HepG2 (cell line): ENCODE measurements around the gene SHTN1. TPM values are rescaled to one million over a fixed set of nuclear protein-coding genes. Genes with fewer than 3 reads are reported as not detected.

ENCODE experiments used
- ATAC-seq: fragments of 200-7000 bp; cut with Tn5 transposase; 3 replicates; pipeline ENCODE4 v1.9.1; 2020; ENCODE audit warnings: mild to moderate bottlenecking, moderate library complexity
- BruUV-seq: library from RNA; stranded (reverse); fragments of 400-500 nt; replicated peaks from 2 replicates; lab custom pipeline; 2021; lab: Mats Ljungman, UMichigan
- CTCF ChIA-PET: fragments of 300-600 bp; formaldehyde crosslinking; extraction: SDS; loops from one replicate; lab custom pipeline; 2021; ENCODE audit warnings: low total read pairs, inconsistent platforms, low intra/inter-chr PET ratio; lab: Yijun Ruan, JAX
- POLR2A ChIA-PET: fragments of 350-600 bp; sonication (Branson Sonifier 250); formaldehyde crosslinking; loops from one replicate; lab custom pipeline; 2020; ENCODE audit warnings: antibody characterized with exemption, inconsistent platforms; lab: Yijun Ruan, JAX
- DNase-seq: peaks from one replicate; pipeline ENCODE4 v3.0.0-alpha.2; 2015; ENCODE audit warnings: low spot score
- FAIRE-seq: peaks from 3 replicates; lab custom pipeline; 2011; peaks lifted over from hg19 to GRCh38; lab: Jason Lieb, UNC
- H2AFZ ChIP-seq: one replicate; pipeline ENCODE4 v1.6.1; 2011; ENCODE audit warnings: low read length, inconsistent platforms
- H3K27ac ChIP-seq: fragments of 300-600 bp; 3 replicates; pipeline ENCODE4 v1.8.0; 2011; ENCODE audit warnings: mixed run types, mild to moderate bottlenecking, mixed read lengths, low read length, inconsistent platforms; ENCODE audit not compliant: insufficient read depth; ENCODE audit errors: extremely low read length
- H3K27me3 ChIP-seq, 2 experiments: fragments of 200-600 bp in 1 of 2; 2 replicates in 1 of 2; 3 replicates in 1 of 2; pipeline versions ENCODE4 v1.6.0 to v1.8.0; 2011; ENCODE audit warnings: low read length in 2 of 2, mild to moderate bottlenecking in 2 of 2, moderate library complexity in 2 of 2, inconsistent platforms in 1 of 2; ENCODE audit not compliant: insufficient read depth in 2 of 2, control insufficient read depth in 1 of 2
- H3K36me3 ChIP-seq, 2 experiments: fragments of 200-600 bp in 1 of 2; replicated peaks in 1 of 2; 2 replicates in 1 of 2; 3 replicates in 1 of 2; pipeline versions ENCODE4 v1.5.1 to v1.8.0; 2011; ENCODE audit warnings: low read length in 2 of 2, inconsistent platforms in 1 of 2; ENCODE audit not compliant: insufficient read depth in 2 of 2, control insufficient read depth in 1 of 2
- H3K4me1 ChIP-seq: 2 replicates; pipeline ENCODE4 v1.5.1; 2012; ENCODE audit warnings: low read length, inconsistent platforms; ENCODE audit not compliant: insufficient read depth
- H3K4me2 ChIP-seq: 2 replicates; pipeline ENCODE4 v1.6.0; 2011; ENCODE audit warnings: low read depth, low read length, inconsistent platforms
- H3K4me3 ChIP-seq, 3 experiments: fragments of 200-600 bp in 1 of 3; sonication (generic), shearing (Covaris generic) in 1 of 3; replicated peaks in 1 of 3; 2 replicates each; pipeline ENCODE4 v1.5.1; 2011 to 2016; ENCODE audit warnings: low read length in 3 of 3, inconsistent platforms in 2 of 3, low read depth in 2 of 3, mild to moderate bottlenecking in 2 of 3, control low read depth in 1 of 3, mixed read lengths in 1 of 3; ENCODE audit not compliant: insufficient read depth in 1 of 3
- H3K79me2 ChIP-seq: one replicate; pipeline ENCODE4 v1.6.1; 2011; ENCODE audit warnings: low read length, inconsistent platforms; ENCODE audit not compliant: insufficient read depth
- H3K9ac ChIP-seq: 2 replicates; pipeline ENCODE4 v1.6.0; 2011; ENCODE audit warnings: mild to moderate bottlenecking, low read depth, low read length, inconsistent platforms; ENCODE audit not compliant: insufficient read depth
- H3K9me3 ChIP-seq: 2 replicates; pipeline ENCODE4 v1.5.1; 2012; ENCODE audit warnings: mild to moderate bottlenecking, low read length
- H4K20me1 ChIP-seq: 2 replicates; pipeline ENCODE4 v1.6.0; 2011; ENCODE audit warnings: inconsistent platforms, mild to moderate bottlenecking, low read length, moderate library complexity; ENCODE audit not compliant: insufficient read depth
- AHR ChIP-seq: IDR thresholded peaks from 2 replicates; pipeline ENCODE4 v1.6.1; 2018; ENCODE audit warnings: missing genetic modification reagents, missing compliant biosample characterization
- ETV6 ChIP-seq: sonication (generic); formaldehyde crosslinking; conservative IDR thresholded peaks from 2 replicates; pipeline ENCODE4 v1.4.0; 2020; ENCODE audit warnings: missing genetic modification reagents
- JARID2 ChIP-seq: sonication (generic); formaldehyde crosslinking; IDR thresholded peaks from 2 replicates; pipeline ENCODE4 v1.8.1; 2023; ENCODE audit warnings: missing genetic modification reagents, inconsistent platforms; ENCODE audit not compliant: insufficient replicate concordance
- NCOR1 ChIP-seq: fragments of 200-600 bp; sonication (generic); IDR thresholded peaks from 2 replicates; pipeline ENCODE4 v1.7.0; 2017; ENCODE audit warnings: antibody characterized with exemption, low read length, borderline replicate concordance
- NONO ChIP-seq, 2 experiments: fragments of 450-650 bp in 1 of 2; sonication (generic) in 1 of 2; formaldehyde crosslinking in 1 of 2; IDR thresholded peaks in 1 of 2; conservative IDR thresholded peaks in 1 of 2; 2 replicates each; pipeline versions ENCODE4 v1.6.1 to v1.8.0; 2017 to 2022; ENCODE audit warnings: mild to moderate bottlenecking in 1 of 2, missing genetic modification reagents in 1 of 2, moderate library complexity in 1 of 2
- SMAD1 ChIP-seq: sonication (generic); formaldehyde crosslinking; IDR thresholded peaks from 2 replicates; pipeline ENCODE4 v1.4.0; 2020; ENCODE audit warnings: missing genetic modification reagents, low read depth, mild to moderate bottlenecking, borderline replicate concordance
- SMARCC2 ChIP-seq: fragments of 450-650 bp; IDR thresholded peaks from 2 replicates; pipeline ENCODE4 v1.6.1; 2017; ENCODE audit warnings: antibody characterized with exemption, mild to moderate bottlenecking
- SP1 ChIP-seq, 2 experiments: fragments of 450-650 bp in 1 of 2; sonication (generic) in 1 of 2; formaldehyde crosslinking in 1 of 2; IDR thresholded peaks; 2 replicates each; pipeline versions ENCODE4 v1.4.0 to v1.6.1; 2016 to 2020; ENCODE audit warnings: missing genetic modification reagents in 1 of 2
- TRIM22 ChIP-seq: fragments of 450-650 bp; IDR thresholded peaks from 2 replicates; pipeline ENCODE4 v1.6.1; 2017
- ZFP1 ChIP-seq: IDR thresholded peaks from 2 replicates; pipeline ENCODE4 v1.6.1; 2016
- WGBS: methylation state at CpG from one replicate; pipeline ENCODE4 v1.1.6; 2017; ENCODE audit warnings: low lambda C conversion rate; 5-methylcytosine and 5-hydroxymethylcytosine counted together
- in situ Hi-C: cut with HindIII; loops from 2 replicates; pipeline ENCODE4 v1.10.0; 2017; ENCODE audit warnings: low pct_unique_long_range_greater_than_20kb; ENCODE audit not compliant: extremely low pct_ligation_motif_present
- intact Hi-C: fragments of 100-400 bp; cut with micrococcal nuclease; formaldehyde crosslinking; loops from one replicate; pipeline ENCODE4 v1.10.0; 2022; ENCODE audit not compliant: unreplicated experiment
- polyA plus RNA-seq, 8 experiments: library from polyadenylated mRNA; depleted of rRNA in 3 of 8; stranded (reverse) in 7 of 8; unstranded in 1 of 8; fragments of >200 nt; fragmentation: Illumina TruSeq in 4 of 8; extraction: Trizol in 4 of 8; gene quantifications; 2 replicates each; pipeline versions ENCODE4 v1.2.1 to v1.2.3, GENCODE V29; 2011 to 2016; ENCODE audit warnings: low read depth in 4 of 8, missing spikeins in 1 of 8, mixed read lengths in 1 of 8; ENCODE audit not compliant: insufficient read depth in 1 of 8
- total RNA-seq, 5 experiments: library from RNA; depleted of rRNA; stranded (reverse); fragments of >200 nt; fragmentation: Illumina TruSeq; extraction: Trizol; gene quantifications; 2 replicates each; pipeline ENCODE4 v1.2.3, GENCODE V29; 2016; ENCODE audit warnings: low read depth in 1 of 5
- TF ChIP-seq, protein P1 (sequence below): sonication (generic); formaldehyde crosslinking; IDR thresholded peaks from 2 replicates; pipeline ENCODE4; 2020; ENCODE audit warnings: missing genetic modification reagents, mild to moderate bottlenecking, borderline replicate concordance
- TF ChIP-seq, protein P2 (sequence below): IDR thresholded peaks from 2 replicates; pipeline ENCODE4 v1.6.1; 2016; ENCODE audit warnings: missing compliant biosample characterization, missing genetic modification reagents, borderline replicate concordance
- TF ChIP-seq, protein P3 (sequence below): sonication (generic); formaldehyde crosslinking; IDR thresholded peaks from 2 replicates; pipeline ENCODE4 v1.5.1; 2020; ENCODE audit warnings: mild to moderate bottlenecking, missing genetic modification reagents, moderate library complexity
- TF ChIP-seq, protein P4 (sequence below), 2 experiments: fragments of 450-650 bp in 1 of 2; sonication (generic) in 1 of 2; formaldehyde crosslinking; IDR thresholded peaks; 2 replicates each; pipeline versions ENCODE4 v1.5.0 to v1.8.0; 2020 to 2022; ENCODE audit warnings: mild to moderate bottlenecking in 1 of 2, missing genetic modification reagents in 1 of 2

The SHTN1 gene
- total and polyA plus RNA-seq, 2 of the 13 experiments (the other 11 are each of a cell fraction or from before 2014, with no cell fraction given): 11.3 to 15.6 TPM

DNA sequence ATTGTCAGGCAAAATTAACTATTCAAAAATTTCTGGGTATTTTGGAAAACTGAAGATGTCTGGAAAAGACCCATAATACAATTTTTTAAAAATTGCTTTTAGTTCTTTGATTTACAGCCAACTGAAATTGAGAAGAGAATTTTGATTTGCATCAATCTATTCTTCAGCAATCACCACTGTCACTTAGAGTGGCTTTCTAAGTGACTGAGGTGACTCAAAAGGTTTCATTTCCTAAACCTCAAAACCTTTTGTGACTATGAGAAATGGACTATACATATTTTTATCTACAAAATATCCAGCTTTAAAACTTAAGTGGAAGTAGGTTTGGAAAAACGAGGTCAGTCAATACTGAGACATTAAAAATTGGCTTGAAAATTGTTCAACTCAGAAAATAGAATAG is 95.7 kb downstream of the SHTN1 start:
- H3K9me3 ChIP-seq: no peaks in the 10 kb centered on the region
- H4K20me1 ChIP-seq: no peaks in the 10 kb centered on the region
- H3K27ac ChIP-seq: no peak overlapping the region
- H3K4me1 ChIP-seq: no peaks in the 10 kb centered on the region
- FAIRE-seq (no peak), DNase-seq (no peak), ATAC-seq (no peak)
- H3K27me3 ChIP-seq: no peaks in the 10 kb centered on the region
- no TSS peak for BruUV-seq
- H3K4me2 ChIP-seq: no peak overlapping the region
- no peaks in the 10 kb centered on the region for H3K79me2 ChIP-seq
- WGBS: 90% methylated on average over 1 of the region's 1 CpG
- H3K36me3 ChIP-seq: peaks cover 11 to 49% of the 10 kb centered on the region in 2 experiments; a peak in 4 of 5 replicates
- ChIA-PET POLR2A (no interaction called here), CTCF (no interaction called here)
- H3K9ac ChIP-seq: no peak overlapping the region
- in situ Hi-C loops (no loop called here), intact Hi-C loops (no loop called here)
- no peak overlapping the region for H3K4me3 ChIP-seq
- H2AFZ ChIP-seq: no peak overlapping the region
- no peak for TF ChIP-seq JARID2 (CRISPR knock-in tag)
- TF ChIP-seq, protein P1, sequence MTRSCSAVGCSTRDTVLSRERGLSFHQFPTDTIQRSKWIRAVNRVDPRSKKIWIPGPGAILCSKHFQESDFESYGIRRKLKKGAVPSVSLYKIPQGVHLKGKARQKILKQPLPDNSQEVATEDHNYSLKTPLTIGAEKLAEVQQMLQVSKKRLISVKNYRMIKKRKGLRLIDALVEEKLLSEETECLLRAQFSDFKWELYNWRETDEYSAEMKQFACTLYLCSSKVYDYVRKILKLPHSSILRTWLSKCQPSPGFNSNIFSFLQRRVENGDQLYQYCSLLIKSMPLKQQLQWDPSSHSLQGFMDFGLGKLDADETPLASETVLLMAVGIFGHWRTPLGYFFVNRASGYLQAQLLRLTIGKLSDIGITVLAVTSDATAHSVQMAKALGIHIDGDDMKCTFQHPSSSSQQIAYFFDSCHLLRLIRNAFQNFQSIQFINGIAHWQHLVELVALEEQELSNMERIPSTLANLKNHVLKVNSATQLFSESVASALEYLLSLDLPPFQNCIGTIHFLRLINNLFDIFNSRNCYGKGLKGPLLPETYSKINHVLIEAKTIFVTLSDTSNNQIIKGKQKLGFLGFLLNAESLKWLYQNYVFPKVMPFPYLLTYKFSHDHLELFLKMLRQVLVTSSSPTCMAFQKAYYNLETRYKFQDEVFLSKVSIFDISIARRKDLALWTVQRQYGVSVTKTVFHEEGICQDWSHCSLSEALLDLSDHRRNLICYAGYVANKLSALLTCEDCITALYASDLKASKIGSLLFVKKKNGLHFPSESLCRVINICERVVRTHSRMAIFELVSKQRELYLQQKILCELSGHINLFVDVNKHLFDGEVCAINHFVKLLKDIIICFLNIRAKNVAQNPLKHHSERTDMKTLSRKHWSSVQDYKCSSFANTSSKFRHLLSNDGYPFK (CRISPR knock-in tag): no peak
- TF ChIP-seq ETV6 (CRISPR knock-in tag): no peak
- TF ChIP-seq, protein P2, sequence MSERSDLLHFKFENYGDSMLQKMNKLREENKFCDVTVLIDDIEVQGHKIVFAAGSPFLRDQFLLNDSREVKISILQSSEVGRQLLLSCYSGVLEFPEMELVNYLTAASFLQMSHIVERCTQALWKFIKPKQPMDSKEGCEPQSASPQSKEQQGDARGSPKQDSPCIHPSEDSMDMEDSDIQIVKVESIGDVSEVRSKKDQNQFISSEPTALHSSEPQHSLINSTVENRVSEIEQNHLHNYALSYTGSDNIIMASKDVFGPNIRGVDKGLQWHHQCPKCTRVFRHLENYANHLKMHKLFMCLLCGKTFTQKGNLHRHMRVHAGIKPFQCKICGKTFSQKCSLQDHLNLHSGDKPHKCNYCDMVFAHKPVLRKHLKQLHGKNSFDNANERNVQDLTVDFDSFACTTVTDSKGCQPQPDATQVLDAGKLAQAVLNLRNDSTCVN: no peak
- TF ChIP-seq, protein P3, sequence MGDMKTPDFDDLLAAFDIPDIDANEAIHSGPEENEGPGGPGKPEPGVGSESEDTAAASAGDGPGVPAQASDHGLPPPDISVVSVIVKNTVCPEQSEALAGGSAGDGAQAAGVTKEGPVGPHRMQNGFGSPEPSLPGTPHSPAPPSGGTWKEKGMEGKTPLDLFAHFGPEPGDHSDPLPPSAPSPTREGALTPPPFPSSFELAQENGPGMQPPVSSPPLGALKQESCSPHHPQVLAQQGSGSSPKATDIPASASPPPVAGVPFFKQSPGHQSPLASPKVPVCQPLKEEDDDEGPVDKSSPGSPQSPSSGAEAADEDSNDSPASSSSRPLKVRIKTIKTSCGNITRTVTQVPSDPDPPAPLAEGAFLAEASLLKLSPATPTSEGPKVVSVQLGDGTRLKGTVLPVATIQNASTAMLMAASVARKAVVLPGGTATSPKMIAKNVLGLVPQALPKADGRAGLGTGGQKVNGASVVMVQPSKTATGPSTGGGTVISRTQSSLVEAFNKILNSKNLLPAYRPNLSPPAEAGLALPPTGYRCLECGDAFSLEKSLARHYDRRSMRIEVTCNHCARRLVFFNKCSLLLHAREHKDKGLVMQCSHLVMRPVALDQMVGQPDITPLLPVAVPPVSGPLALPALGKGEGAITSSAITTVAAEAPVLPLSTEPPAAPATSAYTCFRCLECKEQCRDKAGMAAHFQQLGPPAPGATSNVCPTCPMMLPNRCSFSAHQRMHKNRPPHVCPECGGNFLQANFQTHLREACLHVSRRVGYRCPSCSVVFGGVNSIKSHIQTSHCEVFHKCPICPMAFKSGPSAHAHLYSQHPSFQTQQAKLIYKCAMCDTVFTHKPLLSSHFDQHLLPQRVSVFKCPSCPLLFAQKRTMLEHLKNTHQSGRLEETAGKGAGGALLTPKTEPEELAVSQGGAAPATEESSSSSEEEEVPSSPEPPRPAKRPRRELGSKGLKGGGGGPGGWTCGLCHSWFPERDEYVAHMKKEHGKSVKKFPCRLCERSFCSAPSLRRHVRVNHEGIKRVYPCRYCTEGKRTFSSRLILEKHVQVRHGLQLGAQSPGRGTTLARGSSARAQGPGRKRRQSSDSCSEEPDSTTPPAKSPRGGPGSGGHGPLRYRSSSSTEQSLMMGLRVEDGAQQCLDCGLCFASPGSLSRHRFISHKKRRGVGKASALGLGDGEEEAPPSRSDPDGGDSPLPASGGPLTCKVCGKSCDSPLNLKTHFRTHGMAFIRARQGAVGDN (CRISPR knock-in tag): no peak
- TF ChIP-seq, protein P4, sequence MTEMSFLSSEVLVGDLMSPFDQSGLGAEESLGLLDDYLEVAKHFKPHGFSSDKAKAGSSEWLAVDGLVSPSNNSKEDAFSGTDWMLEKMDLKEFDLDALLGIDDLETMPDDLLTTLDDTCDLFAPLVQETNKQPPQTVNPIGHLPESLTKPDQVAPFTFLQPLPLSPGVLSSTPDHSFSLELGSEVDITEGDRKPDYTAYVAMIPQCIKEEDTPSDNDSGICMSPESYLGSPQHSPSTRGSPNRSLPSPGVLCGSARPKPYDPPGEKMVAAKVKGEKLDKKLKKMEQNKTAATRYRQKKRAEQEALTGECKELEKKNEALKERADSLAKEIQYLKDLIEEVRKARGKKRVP (CRISPR knock-in tag; IDR thresholded peaks at IDR 0.05): no peak
- TF ChIP-seq SP1 (IDR thresholded peaks at IDR 0.05): no peak
- no peak for TF ChIP-seq SP1 (CRISPR knock-in tag; IDR thresholded peaks at IDR 0.05)
- TF ChIP-seq AHR (CRISPR knock-in tag): no peak
- TF ChIP-seq SMAD1: no peak
- no peak for TF ChIP-seq SMARCC2
- TF ChIP-seq NCOR1: no peak
- TF ChIP-seq ZFP1 (CRISPR knock-in tag): no peak
- TF ChIP-seq NONO (IDR thresholded peaks at IDR 0.05): no peak
- no peak for TF ChIP-seq NONO (CRISPR knock-in tag; conservative IDR thresholded peaks at IDR 0.05)
- no peak for TF ChIP-seq TRIM22
